Activated T-helper 2 cell treated with anti-CD3 and anti-CD28 coated beads, Interferon-gamma antibody, Interleukin-2, Interleukin-4, amounts not matched to agents 10 μg/mL and 5 μg/mL and 100 μg/mL, durations not matched to agents 14 hours and 24 hours and 36 hours (primary cell): ENCODE results near the gene MTUS2. TPM values are rescaled to one million over a fixed set of nuclear protein-coding genes. Genes with fewer than 3 reads are reported as not detected.

Experiments
- DNase-seq: peaks from one replicate; pipeline ENCODE4 v3.0.0; 2021; ENCODE audit warnings: low spot score
- H3K27ac Mint-ChIP-seq: one replicate; pipeline ENCODE4 v1.8.0; 2021; ENCODE audit warnings: mixed read lengths
- H3K27me3 Mint-ChIP-seq: one replicate; pipeline ENCODE4 v1.8.0; 2021; ENCODE audit warnings: low read depth, mixed read lengths
- H3K36me3 Mint-ChIP-seq: one replicate; pipeline ENCODE4 v1.8.0; 2021; ENCODE audit warnings: low read depth, mixed read lengths
- H3K4me1 Mint-ChIP-seq: one replicate; pipeline ENCODE4 v1.8.0; 2021; ENCODE audit warnings: low read depth, mixed read lengths
- H3K4me3 Mint-ChIP-seq: one replicate; pipeline ENCODE4 v1.8.0; 2021; ENCODE audit warnings: low read depth, mild to moderate bottlenecking, moderate library complexity, mixed read lengths
- H3K9me3 Mint-ChIP-seq: one replicate; pipeline ENCODE4 v1.8.0; 2021; ENCODE audit warnings: mixed read lengths
- intact Hi-C: fragments of 100-400 bp; cut with micrococcal nuclease; formaldehyde crosslinking; loops from one replicate; pipeline ENCODE4 v1.15.1; 2023
- total RNA-seq: library from RNA; stranded (reverse); gene quantifications from 2 replicates; pipeline ENCODE4 v1.2.3, GENCODE V29; 2022

MTUS2 gene
- total RNA-seq, 1 donor from 2014 or later, result not detected

GRCh38 chr13:29281932-29282495 lies 461.9 kb downstream of the MTUS2 start:
- Mint-ChIP-seq H3K4me1 (no peaks in the 10 kb centered on the region), H3K36me3 (no peaks in the 10 kb centered on the region), H3K27me3 (no peaks in the 10 kb centered on the region), H3K9me3 (no peaks in the 10 kb centered on the region), H3K4me3 (no peak overlapping the region), H3K27ac (no peak overlapping the region)
- intact Hi-C loops, result no loop called here
- DNase-seq, result no peak

GRCh38 chr13:29284726-29285125 lies 464.6 kb downstream of the MTUS2 start:
- intact Hi-C loops, result no loop called here
- H3K9me3 Mint-ChIP-seq, result no peaks in the 10 kb centered on the region
- H3K4me1 Mint-ChIP-seq, result no peaks in the 10 kb centered on the region
- H3K4me3 Mint-ChIP-seq, result no peak overlapping the region
- no peak for DNase-seq
- no peaks in the 10 kb centered on the region for H3K27me3 Mint-ChIP-seq
- no peaks in the 10 kb centered on the region for H3K36me3 Mint-ChIP-seq
- H3K27ac Mint-ChIP-seq, result no peak overlapping the region

GRCh38 chr13:29287237-29287636 lies 467.1 kb downstream of the MTUS2 start:
- no peaks in the 10 kb centered on the region for H3K36me3 Mint-ChIP-seq
- intact Hi-C loops, result no loop called here
- no peak for DNase-seq
- no peak overlapping the region for H3K27ac Mint-ChIP-seq
- H3K9me3 Mint-ChIP-seq, result no peaks in the 10 kb centered on the region
- H3K4me1 Mint-ChIP-seq, result no peaks in the 10 kb centered on the region
- H3K27me3 Mint-ChIP-seq, result no peaks in the 10 kb centered on the region
- no peak overlapping the region for H3K4me3 Mint-ChIP-seq

- Mint-ChIP-seq H3K27ac (no peak overlapping the region), H3K9me3 (no peaks in the 10 kb centered on the region)
Measured at GRCh38 chr13:29292045-29292444, 471.9 kb downstream of the MTUS2 start.

GRCh38 chr13:29294821-29295220 lies 474.7 kb downstream of the MTUS2 start:
- no peaks in the 10 kb centered on the region for H3K36me3 Mint-ChIP-seq
- no peak overlapping the region for H3K4me3 Mint-ChIP-seq
- intact Hi-C loops, result no loop called here
- H3K27ac Mint-ChIP-seq, result no peak overlapping the region
- no peaks in the 10 kb centered on the region for H3K27me3 Mint-ChIP-seq
- H3K4me1 Mint-ChIP-seq, result no peaks in the 10 kb centered on the region
- DNase-seq, result no peak
- no peaks in the 10 kb centered on the region for H3K9me3 Mint-ChIP-seq

More at GRCh38 chr13:29292045-29292444, 471.9 kb downstream of the MTUS2 start:
- H3K27me3 Mint-ChIP-seq, result no peaks in the 10 kb centered on the region
- H3K4me3 Mint-ChIP-seq, result no peak overlapping the region
- no peaks in the 10 kb centered on the region for H3K36me3 Mint-ChIP-seq
- no peaks in the 10 kb centered on the region for H3K4me1 Mint-ChIP-seq
- intact Hi-C loops, result no loop called here
- DNase-seq, result no peak

DNA sequence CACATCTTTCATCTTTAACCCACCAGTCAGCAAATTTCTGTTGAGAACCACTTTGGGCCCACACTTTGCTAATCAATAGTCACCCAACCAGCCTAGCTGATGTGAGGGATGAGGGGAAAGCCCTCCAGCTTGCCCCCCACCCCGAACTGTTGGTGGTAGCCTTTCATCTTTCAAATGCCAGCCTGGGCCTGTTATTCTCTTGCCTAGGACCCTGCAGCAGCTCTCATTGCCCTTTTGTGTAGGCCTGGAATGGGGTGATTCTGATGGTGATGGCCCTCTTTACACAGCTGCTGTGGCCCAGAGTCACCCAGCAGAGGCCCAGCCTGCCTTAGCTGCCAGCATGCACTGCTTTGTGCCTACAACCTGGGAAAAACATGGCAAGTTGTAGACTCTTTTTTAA lies 480.9 kb downstream of the MTUS2 start:
- intact Hi-C loops, result no loop called here
- Mint-ChIP-seq H3K27ac (no peak overlapping the region), H3K4me1 (no peaks in the 10 kb centered on the region)

DNA sequence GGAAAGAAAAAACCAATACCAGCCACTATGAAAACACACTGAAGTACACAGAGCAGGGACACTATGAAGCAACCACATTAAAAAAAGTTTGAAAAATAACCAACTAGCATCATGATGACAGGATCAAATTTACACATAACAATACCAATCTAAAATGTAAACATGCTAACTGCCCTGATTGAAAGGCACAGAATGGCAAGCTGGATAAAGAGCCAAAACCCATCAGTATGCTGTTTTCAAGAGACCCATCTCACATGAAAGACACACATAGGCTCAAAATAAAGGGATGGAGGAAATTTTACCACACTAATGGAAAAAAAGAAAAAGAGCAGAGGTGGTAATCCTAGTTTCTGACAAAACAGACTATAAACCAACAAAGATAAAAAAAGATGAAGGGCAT lies 484.0 kb downstream of the MTUS2 start:
- DNase-seq, result no peak
- no peak overlapping the region for H3K27ac Mint-ChIP-seq
- no peaks in the 10 kb centered on the region for H3K27me3 Mint-ChIP-seq
- no peak overlapping the region for H3K4me3 Mint-ChIP-seq
- peaks cover 49% of the 10 kb centered on the region for H3K9me3 Mint-ChIP-seq
- no peaks in the 10 kb centered on the region for H3K36me3 Mint-ChIP-seq
- H3K4me1 Mint-ChIP-seq, result no peaks in the 10 kb centered on the region
- intact Hi-C loops, result no loop called here

More for the DNA sequence above, 480.9 kb downstream of the MTUS2 start:
- no peak for DNase-seq
- H3K9me3 Mint-ChIP-seq, result peaks cover 25% of the 10 kb centered on the region
- H3K27me3 Mint-ChIP-seq, result no peaks in the 10 kb centered on the region
- no peak overlapping the region for H3K4me3 Mint-ChIP-seq
- H3K36me3 Mint-ChIP-seq, result no peaks in the 10 kb centered on the region

DNA sequence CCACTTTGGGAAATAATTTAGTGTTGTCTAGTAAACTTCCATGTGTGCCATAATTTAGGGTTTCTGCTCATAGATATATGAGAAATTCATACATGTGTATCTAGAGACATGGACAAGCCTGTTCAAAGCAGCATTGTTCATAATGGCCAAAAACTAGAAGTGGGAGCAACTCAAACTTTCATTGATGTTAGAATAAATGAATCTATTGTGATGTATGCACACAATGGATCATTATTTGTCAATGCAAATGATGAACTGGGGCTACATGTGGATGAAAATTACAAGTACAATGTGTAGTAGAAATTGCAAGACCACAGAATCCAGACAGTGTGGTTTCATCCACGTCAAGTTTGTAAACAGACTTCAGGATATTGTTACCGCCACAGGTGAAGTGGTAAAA lies 490.7 kb downstream of the MTUS2 start:
- no peak overlapping the region for H3K4me3 Mint-ChIP-seq
- intact Hi-C loops, result no loop called here
- H3K4me1 Mint-ChIP-seq, result no peaks in the 10 kb centered on the region
- no peaks in the 10 kb centered on the region for H3K36me3 Mint-ChIP-seq
- H3K27me3 Mint-ChIP-seq, result no peaks in the 10 kb centered on the region
- H3K9me3 Mint-ChIP-seq, result peaks cover 24% of the 10 kb centered on the region
- H3K27ac Mint-ChIP-seq, result no peak overlapping the region
- no peak for DNase-seq

GRCh38 chr13:29315847-29316246 lies 495.7 kb downstream of the MTUS2 start:
- no peak for DNase-seq
- Mint-ChIP-seq H3K9me3 (no peaks in the 10 kb centered on the region), H3K4me1 (no peaks in the 10 kb centered on the region), H3K27me3 (no peaks in the 10 kb centered on the region), H3K27ac (no peak overlapping the region), H3K36me3 (no peaks in the 10 kb centered on the region), H3K4me3 (no peak overlapping the region)
- intact Hi-C loops, result no loop called here

DNA sequence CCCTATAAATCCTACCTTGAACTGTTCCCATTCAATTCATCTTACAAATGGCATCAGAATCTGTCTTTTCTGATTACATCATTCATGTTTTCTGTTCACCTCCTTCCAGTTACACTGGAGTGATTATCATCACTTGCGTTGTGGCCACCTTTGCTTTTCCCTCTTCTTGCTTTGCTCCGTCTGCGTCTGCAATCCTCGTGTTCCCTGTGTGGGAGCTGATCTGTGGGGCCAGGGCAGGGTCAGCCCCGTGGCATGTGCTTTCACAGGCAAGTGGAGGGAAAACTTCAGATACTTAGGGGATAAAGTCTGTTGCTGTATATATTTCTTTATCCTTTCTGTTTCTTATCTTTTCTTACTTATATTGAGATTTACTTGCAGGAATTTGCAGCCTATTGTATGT lies 497.7 kb downstream of the MTUS2 start:
- H3K36me3 Mint-ChIP-seq, result no peaks in the 10 kb centered on the region

DNA sequence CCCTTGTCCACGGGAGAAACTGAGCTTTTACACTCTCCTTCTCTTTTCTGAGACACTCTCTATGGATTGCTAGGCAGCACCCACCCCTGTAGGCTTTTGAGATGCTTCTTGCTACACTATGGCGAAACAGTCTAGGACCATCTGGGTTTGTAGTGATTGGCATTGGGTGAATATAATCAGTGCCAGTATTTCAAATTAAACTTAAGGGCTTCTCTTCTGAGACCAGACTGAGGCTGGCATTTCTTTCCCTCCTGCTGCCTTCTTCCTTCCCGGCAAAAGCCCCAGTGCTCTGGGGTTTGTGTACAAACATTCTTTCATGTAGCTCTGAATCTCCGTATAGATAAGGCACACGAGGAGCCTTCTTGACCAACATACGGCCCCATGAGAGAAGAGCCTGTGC lies 498.6 kb downstream of the MTUS2 start:
- intact Hi-C loops, result no loop called here
- Mint-ChIP-seq H3K27ac (no peak overlapping the region), H3K27me3 (no peaks in the 10 kb centered on the region), H3K36me3 (no peaks in the 10 kb centered on the region), H3K4me3 (no peak overlapping the region), H3K4me1 (no peaks in the 10 kb centered on the region), H3K9me3 (peaks cover 6% of the 10 kb centered on the region)
- DNase-seq, result no peak

More for the DNA sequence above, 497.7 kb downstream of the MTUS2 start:
- DNase-seq, result no peak
- Mint-ChIP-seq H3K4me3 (no peak overlapping the region), H3K4me1 (no peaks in the 10 kb centered on the region), H3K27me3 (no peaks in the 10 kb centered on the region), H3K9me3 (peaks cover 6% of the 10 kb centered on the region), H3K27ac (no peak overlapping the region)
- intact Hi-C loops, result no loop called here

GRCh38 chr13:29319451-29319850 lies 499.3 kb downstream of the MTUS2 start:
- peaks cover 6% of the 10 kb centered on the region for H3K9me3 Mint-ChIP-seq
- DNase-seq, result no peak
- H3K27me3 Mint-ChIP-seq, result no peaks in the 10 kb centered on the region
- intact Hi-C loops, result no loop called here
- H3K4me1 Mint-ChIP-seq, result no peaks in the 10 kb centered on the region
- no peaks in the 10 kb centered on the region for H3K36me3 Mint-ChIP-seq
- H3K27ac Mint-ChIP-seq, result no peak overlapping the region
- H3K4me3 Mint-ChIP-seq, result no peak overlapping the region

GRCh38 chr13:29323954-29324353 lies 503.8 kb downstream of the MTUS2 start:
- no peaks in the 10 kb centered on the region for H3K4me1 Mint-ChIP-seq
- no peaks in the 10 kb centered on the region for H3K36me3 Mint-ChIP-seq
- no peak overlapping the region for H3K4me3 Mint-ChIP-seq
- no peak overlapping the region for H3K27ac Mint-ChIP-seq
- peaks cover 6% of the 10 kb centered on the region for H3K9me3 Mint-ChIP-seq
- DNase-seq, result no peak
- intact Hi-C loops, result no loop called here
- no peaks in the 10 kb centered on the region for H3K27me3 Mint-ChIP-seq

GRCh38 chr13:29324601-29325000 lies 504.5 kb downstream of the MTUS2 start:
- H3K4me1 Mint-ChIP-seq, result no peaks in the 10 kb centered on the region
- H3K27ac Mint-ChIP-seq, result no peak overlapping the region
- H3K4me3 Mint-ChIP-seq, result no peak overlapping the region
- no peaks in the 10 kb centered on the region for H3K36me3 Mint-ChIP-seq
- H3K27me3 Mint-ChIP-seq, result no peaks in the 10 kb centered on the region
- H3K9me3 Mint-ChIP-seq, result peaks cover 6% of the 10 kb centered on the region
- intact Hi-C loops, result no loop called here
- DNase-seq, result no peak
